ENCODE results near the gene CCDC197.

Gene CCDC197

DNA sequence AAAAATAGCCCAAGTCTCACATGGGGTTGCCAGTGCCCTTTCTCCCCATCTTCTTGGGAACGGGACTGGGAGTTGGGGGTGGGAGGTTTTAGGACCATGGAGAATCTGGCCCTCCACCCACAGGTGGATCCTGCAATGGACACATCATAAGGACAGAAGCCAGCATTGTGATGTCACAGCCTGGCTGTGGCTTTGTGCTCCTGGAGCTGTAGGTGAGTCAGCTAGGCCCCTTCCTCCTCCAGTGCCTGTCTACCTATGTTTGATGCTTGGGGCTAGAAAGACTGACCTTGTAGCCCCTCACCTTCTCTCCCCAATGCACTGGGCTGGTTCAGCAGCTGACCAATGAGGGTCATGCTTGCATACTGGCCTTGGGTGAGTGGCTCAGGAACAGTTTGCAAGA, at the start of gene CCDC197:
CCDC197 (plus strand) TSS at position 220 of the 400 bp plus-strand sequence. CDS start 831 bp downstream, outside the sequence.
- DNase-seq (ENCODE audit: low spot score in 2 of 2): no peak
- Histone ChIP-seq H3K36me3 (replicated peaks) (no peaks in the 10 kb centered on the region), H3K4me1 (no peaks in the 10 kb centered on the region), H3K4me3 (no peak within 1 kb of the TSS), H3K9me3 (no peaks in the 10 kb centered on the region), H3K27me3 (ENCODE audit: low read depth) (no peaks in the 10 kb centered on the region)
- in situ Hi-C loops (cut with MboI; ENCODE audit: low sequenced_read_pairs): no loop called here

DNA sequence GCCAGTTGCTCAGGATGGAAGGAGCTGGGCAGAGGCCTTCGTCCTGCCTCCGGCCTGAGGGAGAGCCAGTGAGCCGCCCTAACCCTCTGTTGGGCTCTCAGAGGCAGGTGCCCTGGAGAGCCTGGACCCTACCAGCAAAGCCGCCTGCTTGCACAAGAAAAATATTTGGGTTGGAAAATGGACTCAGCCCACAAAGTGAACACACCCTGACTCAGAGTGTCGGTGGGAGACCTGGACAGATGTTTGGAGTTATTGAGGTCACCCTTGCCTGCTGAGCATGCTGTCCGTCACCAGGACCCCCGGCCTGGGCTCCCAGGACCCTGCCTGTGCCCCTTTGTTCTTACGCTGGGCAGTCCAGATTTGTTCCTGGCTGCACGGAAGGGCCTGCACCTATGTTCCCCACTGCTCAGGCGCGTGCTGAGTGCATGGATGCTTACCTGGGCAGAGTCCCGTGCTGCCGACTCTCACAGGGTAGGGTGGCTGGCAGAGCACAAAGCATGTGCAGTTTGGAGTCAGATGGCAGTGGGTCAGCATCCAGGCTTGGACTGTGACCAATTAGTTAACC, 47.5 kb upstream of the CCDC197 start:
- no peaks in the 10 kb centered on the region for H3K4me1 ChIP-seq
- H3K9me3 ChIP-seq: no peaks in the 10 kb centered on the region
- no peak for DNase-seq (ENCODE audit: low spot score in 2 of 2)
- in situ Hi-C loops (cut with MboI; ENCODE audit: low sequenced_read_pairs): no loop called here
- no peak overlapping the region for H3K4me3 ChIP-seq
- no peaks in the 10 kb centered on the region for H3K36me3 ChIP-seq (replicated peaks)
- no peaks in the 10 kb centered on the region for H3K27me3 ChIP-seq (ENCODE audit: low read depth)

DNA sequence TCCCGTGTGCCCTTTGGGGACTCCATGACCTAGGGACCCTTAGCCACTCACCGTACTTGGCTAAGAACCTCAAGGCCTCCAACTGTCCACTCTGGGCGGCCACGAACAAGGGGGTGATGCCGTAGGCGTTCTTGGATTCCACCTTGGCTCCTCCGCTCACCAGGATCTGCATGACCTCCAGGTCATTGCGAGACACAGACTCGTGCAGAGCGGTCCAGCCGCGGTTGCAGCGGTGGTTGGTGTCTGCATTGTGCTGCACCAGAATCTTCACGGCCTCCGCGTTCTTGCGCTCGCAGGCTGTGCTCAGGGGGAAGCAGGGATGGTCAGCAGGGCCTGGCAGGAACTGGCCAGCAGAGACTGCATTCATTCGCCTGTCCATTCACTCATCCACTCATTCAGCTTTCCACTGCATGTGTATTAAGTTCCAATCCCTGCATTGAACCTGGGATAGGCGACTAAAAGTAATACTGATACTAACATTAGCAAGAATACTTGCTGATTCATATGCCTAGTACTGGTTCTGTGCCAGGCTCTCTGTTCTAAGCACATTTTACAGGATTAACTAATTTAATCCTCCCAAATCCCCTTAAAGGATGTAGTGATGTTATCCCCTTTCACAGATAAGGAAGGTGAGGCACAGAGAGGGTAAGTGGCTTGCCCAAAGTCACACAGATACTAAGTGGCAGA, 46.0 kb upstream of the CCDC197 start:
- Histone ChIP-seq H3K36me3 (replicated peaks) (no peaks in the 10 kb centered on the region), H3K4me3 (no peak overlapping the region), H3K4me1 (no peaks in the 10 kb centered on the region), H3K27me3 (ENCODE audit: low read depth) (no peaks in the 10 kb centered on the region), H3K9me3 (no peaks in the 10 kb centered on the region)
- in situ Hi-C loops (cut with MboI; ENCODE audit: low sequenced_read_pairs): no loop called here
- DNase-seq (ENCODE audit: low spot score in 2 of 2): no peak

DNA sequence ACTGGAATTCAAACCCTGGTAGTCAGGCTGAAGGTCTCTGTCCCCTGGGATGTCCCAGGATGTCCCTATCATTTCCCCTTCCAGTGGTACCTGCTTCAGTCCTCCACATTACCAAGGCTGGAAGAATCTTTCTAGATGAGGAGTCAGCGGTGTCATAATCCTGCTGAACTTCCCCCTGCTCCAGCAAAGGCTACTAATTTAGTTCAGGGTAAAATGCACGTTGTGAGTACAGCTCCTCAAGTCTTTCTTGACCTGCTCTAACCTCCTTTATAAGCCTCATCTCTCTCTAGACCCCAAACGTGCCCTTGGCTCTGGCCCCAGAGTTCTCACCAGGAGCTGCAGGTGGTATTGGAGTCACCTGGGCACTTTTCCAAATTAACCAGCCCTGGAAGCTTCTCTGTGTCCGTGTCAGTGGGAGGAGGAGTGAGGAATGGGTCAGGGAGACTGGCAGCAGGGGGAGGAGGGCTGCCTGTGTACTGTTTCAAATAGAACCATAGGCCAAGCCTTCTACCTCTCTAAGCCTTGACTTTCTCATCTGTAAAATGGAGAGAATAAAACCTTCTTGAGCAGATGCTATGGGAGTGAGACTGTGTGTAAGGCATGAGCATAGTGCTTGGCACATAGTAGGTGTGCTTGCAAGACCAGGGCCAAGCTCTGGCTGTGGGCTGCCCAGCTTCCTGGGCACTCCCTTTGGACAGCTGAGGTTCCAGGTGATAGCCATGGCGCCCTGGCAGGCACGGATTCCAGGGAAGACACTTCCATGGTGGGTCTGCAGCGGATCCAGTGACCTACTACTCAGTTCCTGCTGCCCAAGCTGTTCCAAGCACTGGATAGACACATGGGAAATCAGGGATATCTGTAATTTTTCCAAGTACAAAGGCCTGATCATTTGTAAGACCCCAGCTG, 45.2 kb upstream of the CCDC197 start:
- no peak for DNase-seq (ENCODE audit: low spot score in 2 of 2)
- no peaks in the 10 kb centered on the region for H3K4me1 ChIP-seq
- in situ Hi-C loops (cut with MboI; ENCODE audit: low sequenced_read_pairs): no loop called here

DNA sequence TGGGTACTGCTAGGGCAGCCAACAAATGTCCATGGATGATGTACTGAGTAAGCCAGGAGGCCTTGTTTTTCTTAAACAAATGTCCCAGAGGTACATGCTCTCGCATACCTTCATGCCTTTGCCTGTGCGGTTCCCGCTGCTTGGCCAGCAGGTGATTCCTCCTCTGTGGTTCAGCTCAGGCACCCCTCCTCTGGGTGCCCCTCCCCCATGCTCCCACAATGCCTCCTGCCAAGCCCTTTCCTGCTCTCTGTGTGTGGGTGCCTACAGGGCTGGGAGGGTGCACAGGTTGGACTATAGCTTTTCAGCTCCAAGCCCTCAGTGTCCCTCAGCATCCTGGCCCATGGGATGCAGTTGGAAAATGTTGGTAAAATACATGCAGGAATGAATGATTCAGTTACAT, 44.3 kb upstream of the CCDC197 start:
- in situ Hi-C loops (cut with MboI; ENCODE audit: low sequenced_read_pairs): no loop called here
- H3K4me1 ChIP-seq: no peaks in the 10 kb centered on the region
- H3K4me3 ChIP-seq: no peak overlapping the region
- DNase-seq (ENCODE audit: low spot score in 2 of 2): no peak
- H3K9me3 ChIP-seq: no peaks in the 10 kb centered on the region
- H3K36me3 ChIP-seq (replicated peaks): no peaks in the 10 kb centered on the region
- H3K27me3 ChIP-seq (ENCODE audit: low read depth): no peaks in the 10 kb centered on the region

More for the DNA sequence above, 45.2 kb upstream of the CCDC197 start:
- no peaks in the 10 kb centered on the region for H3K9me3 ChIP-seq
- H3K36me3 ChIP-seq (replicated peaks): no peaks in the 10 kb centered on the region
- no peak overlapping the region for H3K4me3 ChIP-seq
- H3K27me3 ChIP-seq (ENCODE audit: low read depth): no peaks in the 10 kb centered on the region

DNA sequence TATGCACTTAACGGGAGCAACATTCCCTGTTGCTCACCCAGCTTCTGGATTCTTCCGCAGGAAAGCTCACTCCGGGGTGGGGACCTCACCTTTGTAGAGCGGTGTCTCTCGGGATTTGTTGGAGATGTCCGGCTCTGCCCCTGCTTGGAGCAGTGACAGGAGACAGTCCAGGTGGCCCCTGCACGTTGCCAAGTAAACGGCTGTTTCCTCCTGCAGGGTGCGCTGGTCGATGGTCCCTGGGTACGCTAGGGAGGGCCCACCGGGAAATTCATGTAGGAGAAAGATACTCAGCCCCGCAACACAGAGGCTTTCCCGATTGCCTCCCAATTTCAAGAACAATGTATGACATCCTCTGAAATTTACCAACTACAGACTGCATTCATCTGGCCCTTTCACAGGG, 43.8 kb upstream of the CCDC197 start:
- Histone ChIP-seq H3K36me3 (replicated peaks) (no peaks in the 10 kb centered on the region), H3K4me3 (no peak overlapping the region), H3K4me1 (no peaks in the 10 kb centered on the region), H3K9me3 (no peaks in the 10 kb centered on the region), H3K27me3 (ENCODE audit: low read depth) (no peaks in the 10 kb centered on the region)
- in situ Hi-C loops (cut with MboI; ENCODE audit: low sequenced_read_pairs): no loop called here
- DNase-seq (ENCODE audit: low spot score in 2 of 2): no peak

DNA sequence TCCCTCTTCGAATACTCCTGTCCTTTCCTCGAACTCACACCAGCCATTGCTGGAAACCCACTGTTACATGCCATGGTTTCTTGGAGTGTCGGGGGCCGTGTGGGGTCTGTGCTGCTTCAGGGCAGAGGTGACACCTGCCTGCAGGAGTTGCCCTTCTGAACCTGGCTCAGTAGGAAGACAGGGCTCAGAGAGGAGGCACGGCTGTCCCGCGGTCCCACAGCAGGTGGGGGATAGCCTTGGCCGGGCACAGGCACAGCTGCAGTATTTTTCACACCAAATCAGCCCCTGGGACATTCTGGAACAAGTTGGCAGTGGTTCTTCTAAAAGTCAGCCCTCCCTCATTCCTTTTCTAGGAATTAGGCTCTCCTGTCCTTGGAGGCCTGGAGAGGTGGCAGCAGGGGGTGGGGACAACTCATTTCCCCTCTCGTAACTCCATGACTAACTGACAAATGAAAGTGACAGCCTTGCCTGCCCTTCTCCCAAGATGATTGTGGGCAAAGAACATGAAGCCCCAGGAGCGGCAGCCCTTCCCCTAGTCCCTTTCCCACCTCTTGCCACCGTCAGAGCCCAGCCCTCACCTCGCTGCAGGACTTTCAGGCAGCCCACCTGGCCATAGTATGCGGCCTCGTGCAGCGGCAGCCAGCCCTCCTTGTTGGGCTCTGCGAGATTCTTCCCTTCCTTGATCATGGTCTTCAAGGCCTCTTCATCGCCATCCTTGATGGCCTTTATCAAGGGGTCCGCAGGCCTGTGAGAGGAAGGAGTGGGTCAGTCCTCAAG, 43.2 kb upstream of the CCDC197 start:
- DNase-seq (ENCODE audit: low spot score in 2 of 2): no peak
- Histone ChIP-seq H3K9me3 (no peaks in the 10 kb centered on the region), H3K36me3 (replicated peaks) (no peaks in the 10 kb centered on the region), H3K27me3 (ENCODE audit: low read depth) (no peaks in the 10 kb centered on the region), H3K4me1 (no peaks in the 10 kb centered on the region), H3K4me3 (no peak overlapping the region)
- in situ Hi-C loops (cut with MboI; ENCODE audit: low sequenced_read_pairs): no loop called here

DNA sequence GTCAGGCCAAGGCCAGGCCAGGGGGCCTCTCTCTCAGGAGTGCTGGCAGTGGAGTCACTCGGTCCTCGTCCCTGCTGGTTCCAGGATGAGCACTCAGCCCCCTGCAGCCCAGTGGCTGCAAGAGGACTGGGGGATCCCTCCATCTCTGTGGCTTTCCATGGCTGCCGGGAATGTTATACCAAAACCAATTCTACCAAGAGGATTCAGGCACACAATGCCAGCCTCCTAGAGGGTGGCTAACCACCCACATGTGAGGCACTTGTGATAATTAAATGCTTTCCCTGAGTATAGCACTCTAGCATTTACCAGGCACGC, 42.6 kb upstream of the CCDC197 start:
- H3K27me3 ChIP-seq (ENCODE audit: low read depth): no peaks in the 10 kb centered on the region
- DNase-seq (ENCODE audit: low spot score in 2 of 2): no peak
- in situ Hi-C loops (cut with MboI; ENCODE audit: low sequenced_read_pairs): no loop called here
- no peaks in the 10 kb centered on the region for H3K36me3 ChIP-seq (replicated peaks)
- no peak overlapping the region for H3K4me3 ChIP-seq
- H3K9me3 ChIP-seq: no peaks in the 10 kb centered on the region
- no peaks in the 10 kb centered on the region for H3K4me1 ChIP-seq

DNA sequence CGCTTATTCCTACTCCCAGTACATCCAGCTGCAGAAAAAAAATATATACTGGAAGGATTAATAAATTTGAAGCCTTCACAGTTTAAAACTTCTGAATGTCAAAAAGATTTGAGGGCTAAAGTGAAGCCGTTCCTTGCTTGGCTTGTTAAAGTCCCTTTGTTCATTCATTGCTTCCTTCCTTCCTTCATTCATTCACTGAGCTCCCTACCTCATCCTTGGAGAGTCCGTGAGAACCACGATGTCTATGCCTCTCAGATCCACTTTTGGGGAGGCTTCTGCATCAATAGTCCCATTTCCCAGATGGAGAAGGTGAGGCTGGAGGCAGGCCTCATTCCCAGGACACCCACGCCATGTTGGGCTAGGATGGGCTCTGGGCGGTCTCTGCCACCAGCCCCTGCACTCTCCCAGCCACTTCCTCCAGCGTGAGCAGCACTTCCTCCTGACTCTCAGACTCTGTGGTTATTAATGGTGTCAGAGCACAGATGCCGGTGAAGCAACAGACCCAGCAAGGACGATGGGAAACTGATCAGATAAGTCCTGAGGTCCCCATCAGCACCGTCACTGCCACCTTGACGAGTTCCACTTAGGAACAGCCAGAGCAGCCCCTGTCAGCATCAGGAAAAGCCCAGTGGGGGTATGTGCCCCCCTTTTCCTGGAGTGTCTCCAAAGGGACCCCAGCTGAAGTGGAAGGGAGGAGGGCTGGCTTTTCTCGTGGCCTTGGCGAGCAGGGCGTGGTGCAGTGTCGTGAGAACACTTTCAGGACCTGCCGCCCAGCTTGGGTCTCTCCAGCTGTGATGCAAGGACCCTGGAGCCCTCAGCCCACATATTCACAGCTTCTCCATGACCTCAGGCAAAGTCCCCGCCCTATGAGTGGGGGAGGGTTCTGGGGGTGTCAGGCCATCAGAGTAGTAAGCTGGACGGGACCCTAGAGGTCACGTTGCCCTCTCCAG, 41.9 kb upstream of the CCDC197 start:
- no peaks in the 10 kb centered on the region for H3K36me3 ChIP-seq (replicated peaks)
- no peak overlapping the region for H3K4me3 ChIP-seq
- in situ Hi-C loops (cut with MboI; ENCODE audit: low sequenced_read_pairs): no loop called here
- no peaks in the 10 kb centered on the region for H3K9me3 ChIP-seq
- DNase-seq (ENCODE audit: low spot score in 2 of 2): no peak
- no peaks in the 10 kb centered on the region for H3K27me3 ChIP-seq (ENCODE audit: low read depth)
- H3K4me1 ChIP-seq: no peaks in the 10 kb centered on the region

DNA sequence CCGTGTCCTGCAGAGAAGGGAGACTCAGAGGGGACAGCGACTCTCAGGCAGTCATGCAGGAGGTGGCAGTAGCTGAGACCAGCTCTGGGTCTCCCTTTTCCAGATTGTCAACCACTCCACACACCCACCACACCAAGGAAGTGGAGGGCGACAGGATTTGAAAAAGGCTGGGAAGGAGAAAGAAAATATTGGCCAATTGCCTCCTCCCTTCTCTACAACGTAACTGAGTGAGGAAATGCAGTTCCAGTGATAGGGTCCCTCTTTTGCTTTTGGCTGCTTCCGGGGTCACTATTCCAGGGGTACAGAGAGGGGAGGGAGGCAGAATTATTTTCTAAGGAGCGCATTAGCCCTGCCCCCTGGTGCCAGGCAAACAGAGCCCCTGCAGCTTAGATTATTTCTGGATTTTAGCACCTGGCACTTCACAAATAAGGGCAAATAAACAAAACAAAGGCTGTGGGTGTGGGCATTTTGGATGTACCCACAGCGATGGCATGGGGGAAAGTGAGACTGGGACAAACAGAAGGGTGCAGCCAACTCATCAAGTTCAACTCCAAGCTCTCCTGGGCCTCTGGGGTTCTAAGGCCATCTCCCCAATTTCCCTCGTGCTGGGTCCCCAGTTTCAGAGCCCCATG, 41.1 kb upstream of the CCDC197 start:
- DNase-seq (ENCODE audit: low spot score in 2 of 2): no peak
- no peaks in the 10 kb centered on the region for H3K4me1 ChIP-seq
- in situ Hi-C loops (cut with MboI; ENCODE audit: low sequenced_read_pairs): no loop called here

DNA sequence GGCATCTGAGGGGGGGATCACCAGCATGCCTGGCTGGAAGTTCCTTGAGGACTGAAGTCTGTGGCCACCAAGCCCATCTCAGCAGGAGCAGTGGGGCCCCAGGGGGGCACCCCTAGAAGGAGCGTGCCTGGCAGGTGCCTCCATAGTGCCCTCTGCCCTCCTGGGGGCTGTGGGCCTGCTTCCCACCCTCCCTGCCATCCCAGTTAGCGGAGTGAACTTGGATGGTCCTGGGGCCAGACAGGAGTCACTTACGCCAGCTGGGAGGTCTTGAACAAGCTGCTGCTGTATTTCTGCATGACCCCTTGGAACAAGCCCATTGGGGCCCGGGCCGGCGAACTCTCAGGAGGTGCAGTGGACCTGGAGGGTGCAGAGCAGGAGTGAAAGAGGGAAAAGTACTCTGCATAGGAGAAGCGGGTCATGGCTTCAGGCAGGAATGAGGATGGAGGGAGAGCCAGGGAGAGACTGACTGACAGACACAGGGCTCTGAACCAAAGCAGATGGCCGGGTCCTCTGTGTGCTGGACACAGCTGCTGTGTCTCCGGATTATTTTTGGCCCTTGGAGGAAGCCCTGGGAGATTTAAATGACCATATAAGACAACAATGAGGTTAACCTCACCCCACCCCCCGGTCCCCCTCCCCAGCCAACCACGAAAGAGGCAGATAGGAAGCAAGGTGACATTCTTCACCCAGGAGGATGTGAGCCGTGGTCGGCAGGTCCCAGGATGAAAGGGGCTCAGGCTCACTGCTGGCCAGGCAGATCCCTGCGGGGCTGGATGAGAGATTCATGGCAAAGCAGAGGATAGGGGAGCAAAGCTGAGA, 40.4 kb upstream of the CCDC197 start:
- no peaks in the 10 kb centered on the region for H3K9me3 ChIP-seq
- no peaks in the 10 kb centered on the region for H3K4me1 ChIP-seq
- DNase-seq (ENCODE audit: low spot score in 2 of 2): no peak
- in situ Hi-C loops (cut with MboI; ENCODE audit: low sequenced_read_pairs): no loop called here
- no peak overlapping the region for H3K4me3 ChIP-seq
- H3K36me3 ChIP-seq (replicated peaks): no peaks in the 10 kb centered on the region
- no peaks in the 10 kb centered on the region for H3K27me3 ChIP-seq (ENCODE audit: low read depth)

More for the DNA sequence above, 41.1 kb upstream of the CCDC197 start:
- Histone ChIP-seq H3K27me3 (ENCODE audit: low read depth) (no peaks in the 10 kb centered on the region), H3K4me3 (no peak overlapping the region), H3K9me3 (no peaks in the 10 kb centered on the region), H3K36me3 (replicated peaks) (no peaks in the 10 kb centered on the region)

DNA sequence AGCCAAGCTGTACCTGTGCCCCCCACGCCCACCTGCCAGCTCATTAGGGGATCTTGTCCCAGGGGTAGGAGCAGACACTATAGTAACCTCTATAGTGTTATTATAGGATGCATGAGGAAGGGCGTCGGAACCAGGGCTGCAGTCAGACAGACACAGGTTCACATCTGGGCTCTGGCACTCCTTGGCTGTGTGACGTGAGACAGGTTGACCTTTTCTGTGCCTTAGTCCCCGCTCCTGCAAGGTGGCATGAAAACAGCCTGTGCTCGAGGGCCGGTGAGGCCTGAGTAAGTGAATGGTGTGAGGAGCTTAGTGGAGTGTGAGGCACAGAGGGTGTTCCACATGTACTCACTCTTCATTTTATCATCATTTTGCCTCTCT, 39.8 kb upstream of the CCDC197 start:
- DNase-seq (ENCODE audit: low spot score in 2 of 2): no peak
- Histone ChIP-seq H3K27me3 (ENCODE audit: low read depth) (no peaks in the 10 kb centered on the region), H3K4me3 (no peak overlapping the region), H3K9me3 (no peaks in the 10 kb centered on the region), H3K4me1 (no peaks in the 10 kb centered on the region), H3K36me3 (replicated peaks) (no peaks in the 10 kb centered on the region)
- in situ Hi-C loops (cut with MboI; ENCODE audit: low sequenced_read_pairs): no loop called here

All from HAP-1 (cell line).